ENCODE results near the gene ADCY9.
"Not testable (repeated sequence)": the region's sequence is repeated elsewhere in the genome, so short reads cannot be mapped to it uniquely, and the experiment has no call there.

The ADCY9 gene

GRCh38 chr16:4064950-4065352 lies 51.3 kb downstream of the ADCY9 start:
- DNase-seq = no peak

GRCh38 chr16:4062212-4062802 lies 53.9 kb downstream of the ADCY9 start:
- DNase-seq = no peak

DNA sequence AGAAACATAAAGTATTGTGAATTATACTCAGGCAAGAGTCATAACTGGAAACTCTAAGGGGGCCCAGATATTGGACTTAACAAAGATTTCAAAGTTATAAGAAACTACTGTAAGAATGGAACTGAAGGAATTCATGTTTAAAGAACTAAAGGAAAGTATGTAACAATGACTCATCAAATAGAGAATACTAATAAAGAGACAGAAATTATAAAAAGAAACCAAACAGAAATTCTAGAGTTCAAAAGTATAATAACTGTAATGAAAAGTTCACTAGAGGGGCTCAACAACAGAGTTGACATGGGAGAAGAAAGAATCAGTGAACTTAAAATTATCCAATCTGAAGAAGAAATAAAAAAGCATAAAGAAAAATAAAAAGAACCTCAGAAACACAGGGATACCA lies 55.4 kb downstream of the ADCY9 start:
- no peak for DNase-seq

DNA sequence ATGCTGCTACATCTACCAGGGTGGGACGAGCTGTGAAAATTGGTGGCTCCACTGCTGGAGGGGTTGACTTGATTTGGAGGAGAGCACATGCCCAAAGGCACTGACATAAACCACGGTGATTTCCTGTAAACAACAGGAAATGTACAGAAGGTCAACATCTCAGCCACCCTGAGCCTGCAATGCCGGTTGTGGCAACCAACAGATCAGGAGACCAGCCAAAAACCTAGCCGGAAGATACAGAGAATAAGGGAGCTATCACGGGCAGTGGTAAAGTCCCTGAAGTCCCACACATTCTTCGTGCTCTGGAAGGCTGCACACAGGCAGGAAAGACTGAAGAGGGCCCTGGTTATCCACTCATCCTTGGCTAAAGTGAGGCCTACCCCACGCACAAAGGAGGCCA lies 56.2 kb downstream of the ADCY9 start:
- no peak for DNase-seq

GRCh38 chr16:4058386-4058785 lies 57.9 kb downstream of the ADCY9 start:
- no peak for DNase-seq

DNA sequence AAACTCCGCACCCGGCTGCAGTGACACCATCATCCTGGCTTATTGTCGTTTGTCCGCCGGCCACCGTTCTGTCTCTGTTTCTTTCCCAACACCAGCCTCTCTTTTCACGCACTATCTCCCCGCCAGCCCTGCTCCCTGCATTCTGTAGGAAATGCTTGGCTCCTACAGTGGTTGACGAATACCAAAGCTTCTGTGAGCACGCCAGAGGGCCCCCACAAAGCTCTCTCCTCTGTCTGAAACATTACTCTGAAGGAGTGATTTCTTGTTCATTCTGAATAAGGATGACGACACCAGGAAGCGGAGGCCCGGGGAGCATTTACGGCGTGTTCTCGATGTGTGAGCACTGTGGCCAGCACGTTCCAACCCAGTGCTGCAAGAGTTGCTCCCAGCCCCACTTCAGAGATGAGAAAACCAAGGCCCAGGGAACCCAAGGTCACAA lies 58.8 kb downstream of the ADCY9 start:
- no peak for DNase-seq

DNA sequence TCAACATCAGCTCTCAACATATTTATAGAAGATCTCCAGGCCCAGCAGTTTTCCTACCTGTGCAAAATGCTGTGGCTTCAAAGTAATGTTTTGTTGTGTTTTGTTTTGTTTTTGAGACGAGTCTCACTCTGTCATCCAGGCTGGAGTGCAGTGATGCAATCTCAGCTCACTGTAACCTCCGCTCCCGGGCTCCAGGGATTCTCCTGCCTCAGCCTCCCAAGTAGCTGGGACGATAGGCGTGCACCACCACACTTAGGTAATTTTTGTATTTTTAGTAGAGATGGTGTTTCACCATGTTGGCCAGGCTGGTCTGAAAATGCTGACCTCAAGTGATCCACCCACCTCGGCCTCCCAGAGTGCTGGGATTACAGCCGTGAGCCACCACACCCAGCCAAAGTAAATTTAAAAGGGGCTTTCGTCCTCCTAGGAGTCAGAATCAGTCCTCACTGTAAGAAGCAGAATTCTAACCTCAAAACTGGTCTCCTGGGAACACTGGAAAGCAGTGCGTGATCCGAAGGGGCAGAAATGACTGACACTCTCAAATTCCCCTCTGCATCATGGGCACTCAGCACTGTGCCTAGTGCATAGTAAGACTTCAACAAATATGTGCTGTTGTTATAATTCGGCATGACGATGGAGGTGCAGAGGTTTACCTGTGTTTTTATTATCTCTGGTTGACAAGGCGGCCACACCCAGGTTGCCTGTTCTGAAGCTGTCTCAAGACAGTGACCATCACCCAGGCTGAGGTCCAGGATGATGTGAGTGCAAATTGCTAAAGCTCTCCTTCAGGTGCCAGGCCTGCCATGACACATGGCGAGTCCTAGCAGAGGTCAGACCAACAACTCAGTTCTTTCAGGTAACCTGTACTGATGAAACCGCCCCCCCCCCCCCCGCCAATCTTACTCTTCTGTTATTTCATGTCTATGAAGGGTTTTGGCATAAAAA lies 59.8 kb downstream of the ADCY9 start:
- no peak for DNase-seq

DNA sequence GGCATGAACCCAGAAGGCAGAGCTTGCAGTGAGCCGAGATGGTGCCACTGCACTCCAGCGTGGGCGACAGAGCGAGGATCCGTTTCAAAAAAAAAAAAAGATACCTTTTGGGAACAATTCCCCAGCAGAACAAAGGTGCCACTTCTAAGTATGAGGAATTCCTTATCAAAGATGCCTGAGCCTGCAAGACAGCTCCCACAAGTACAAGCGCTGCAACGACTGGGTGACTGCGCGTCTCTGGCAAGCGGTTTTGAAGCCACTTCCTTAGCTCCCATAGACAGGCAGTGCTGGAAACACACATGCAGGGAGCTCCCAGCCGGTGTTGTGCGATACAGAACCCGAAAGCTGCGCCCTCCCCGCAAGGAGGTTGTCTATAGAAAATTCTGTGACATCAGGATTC lies 60.5 kb downstream of the ADCY9 start:
- no peak for DNase-seq

GRCh38 chr16:4053301-4053845 lies 62.9 kb downstream of the ADCY9 start:
- DNase-seq = no peak

DNA sequence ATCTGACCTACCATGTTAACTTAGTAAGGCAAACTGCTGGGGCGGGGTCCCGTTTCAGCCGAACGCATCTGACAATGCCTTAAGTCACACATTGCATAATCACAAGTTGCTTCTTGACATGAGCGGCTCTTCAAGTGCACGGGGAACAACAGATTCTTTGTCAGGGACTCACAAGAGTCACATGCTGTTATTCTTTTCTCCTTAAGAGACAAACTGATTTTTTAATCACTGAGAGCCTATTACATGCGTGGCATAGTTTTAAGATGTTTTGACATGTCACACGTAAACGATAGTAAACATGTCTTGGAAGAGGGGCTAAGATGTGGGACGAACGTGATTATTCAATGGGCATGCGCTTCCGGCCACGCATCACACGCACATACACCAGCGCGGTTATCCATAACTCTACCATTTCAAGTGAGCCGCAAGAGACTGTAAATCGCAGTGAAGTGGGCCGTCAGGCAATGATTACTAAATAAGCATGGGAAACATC lies 63.4 kb downstream of the ADCY9 start:
- no peak for DNase-seq

DNA sequence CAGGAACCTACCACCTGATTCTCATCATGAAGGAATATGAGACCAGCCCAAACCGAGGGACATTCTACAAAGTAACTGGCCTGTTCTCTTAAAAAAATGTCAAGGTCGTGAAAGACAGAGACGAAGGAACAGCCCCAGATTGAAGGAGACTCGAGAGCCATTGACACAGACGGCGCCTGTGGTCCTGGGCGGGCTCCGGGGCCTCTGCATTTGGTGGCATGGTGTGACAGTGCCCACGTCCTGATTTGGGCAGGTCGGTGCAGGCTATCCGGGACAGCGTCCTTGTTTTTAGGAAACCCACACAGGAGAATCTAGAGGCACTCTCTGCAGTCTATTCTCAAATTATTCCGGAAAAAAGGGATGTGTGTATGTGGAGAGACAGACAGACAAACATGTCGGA lies 64.1 kb downstream of the ADCY9 start:
- no peak for DNase-seq

- DNase-seq = no peak
Observed at GRCh38 chr16:4051591-4051990, 64.7 kb downstream of the ADCY9 start.

GRCh38 chr16:4049031-4049430 lies 67.2 kb downstream of the ADCY9 start:
- DNase-seq = no peak

GRCh38 chr16:4048481-4048880 lies 67.8 kb downstream of the ADCY9 start:
- DNase-seq = no peak

DNA sequence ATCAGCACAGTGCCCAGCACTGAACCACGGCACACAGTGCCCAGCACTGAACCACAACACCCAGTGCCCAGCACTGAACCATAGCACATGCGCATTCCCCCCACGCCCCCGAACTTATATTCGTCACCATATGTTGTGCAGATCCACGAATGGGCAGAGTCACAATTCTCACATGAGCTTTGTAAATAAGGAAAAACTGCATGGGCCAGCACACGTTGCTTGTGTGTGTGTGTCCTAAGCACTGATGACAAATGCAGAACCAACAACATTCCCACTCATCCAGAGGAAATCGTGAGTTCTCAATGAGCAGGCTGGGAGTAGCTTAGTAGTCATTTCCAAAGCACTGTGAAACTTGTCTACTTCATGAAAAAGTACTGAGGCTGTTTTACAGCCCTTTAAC lies 70.0 kb downstream of the ADCY9 start:
- no peak for DNase-seq

DNA sequence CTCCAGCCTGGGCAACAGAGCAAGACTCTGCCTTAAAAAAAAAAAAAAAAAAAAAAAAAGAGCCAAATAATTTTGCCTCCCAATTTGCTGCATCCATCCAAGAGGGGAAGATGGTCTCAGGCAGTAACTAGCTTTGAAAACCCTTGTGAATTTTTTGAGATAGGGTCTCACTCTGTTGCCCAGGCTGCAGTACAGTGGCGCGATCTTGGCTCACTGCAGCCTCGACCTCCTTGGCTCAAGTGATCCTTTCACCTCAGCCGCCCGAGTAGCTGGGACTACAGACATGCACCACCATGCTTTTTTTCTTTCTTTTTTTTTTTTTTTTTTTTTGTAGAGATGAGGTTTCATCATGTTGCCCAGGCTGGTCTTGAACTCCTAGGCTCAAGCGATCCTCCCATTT lies 70.7 kb downstream of the ADCY9 start:
- DNase-seq = not testable (repeated sequence)

DNA sequence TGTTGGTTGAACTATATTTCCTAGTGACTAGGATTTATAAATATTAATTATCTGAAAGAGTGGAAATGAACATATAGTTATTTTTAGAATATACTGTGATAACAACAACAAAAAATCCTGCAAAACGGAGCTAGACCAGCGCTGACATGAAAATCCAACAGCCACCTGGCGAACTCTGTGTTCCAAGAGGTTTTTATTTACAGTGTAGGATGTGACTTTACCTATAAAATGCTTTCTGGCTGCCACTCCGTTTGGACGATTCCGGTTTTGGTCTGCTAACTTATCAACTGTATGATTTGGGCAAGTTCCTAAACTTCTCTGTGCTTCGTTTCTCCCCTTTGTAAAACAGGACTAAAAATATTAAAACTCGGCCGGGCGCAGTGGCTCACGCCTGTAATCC lies 73.7 kb downstream of the ADCY9 start:
- no peak for DNase-seq

DNA sequence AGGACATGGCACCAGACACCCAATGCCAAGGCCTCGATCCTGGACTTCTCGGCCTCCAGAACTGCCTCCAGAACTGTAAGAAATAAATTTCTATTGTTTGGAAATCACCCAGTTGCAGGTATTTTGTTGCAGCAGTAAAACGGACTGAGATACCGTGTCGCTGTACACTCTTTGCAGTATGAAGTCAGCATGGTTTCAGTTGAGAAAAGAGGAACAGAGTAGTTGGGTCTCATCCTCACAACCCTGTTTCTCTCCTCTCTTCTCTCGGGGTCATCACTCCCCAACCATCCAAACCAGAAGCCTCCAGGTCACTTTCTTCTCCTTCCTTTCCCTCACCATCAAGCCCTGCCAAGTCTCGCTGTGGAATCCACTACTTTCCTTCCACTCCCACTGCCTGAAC lies 77.8 kb downstream of the ADCY9 start:
- no peak for DNase-seq

- not testable (repeated sequence) for DNase-seq
Observed at GRCh38 chr16:4036952-4037351, 79.3 kb downstream of the ADCY9 start.

DNA sequence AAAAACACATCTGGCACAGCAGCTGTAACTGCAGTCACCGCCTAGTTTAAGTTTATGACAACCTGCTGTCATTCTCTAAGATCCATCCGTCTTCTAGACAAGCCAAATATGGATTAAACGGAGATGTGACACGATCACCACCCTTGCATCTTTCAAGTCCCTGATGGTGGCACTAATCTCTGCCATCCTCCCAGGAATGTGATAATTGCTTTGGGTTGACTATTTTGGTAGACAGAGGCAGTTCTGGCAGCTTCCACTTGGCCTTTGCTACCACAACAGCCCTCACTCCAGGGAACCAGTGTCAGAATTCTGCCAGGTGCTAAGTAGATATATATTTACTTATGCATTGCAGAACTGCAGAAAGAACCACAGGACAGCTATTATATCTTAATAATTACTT lies 81.3 kb downstream of the ADCY9 start:
- no peak for DNase-seq

- DNase-seq = no peak
Observed at GRCh38 chr16:4033951-4034350, 82.3 kb downstream of the ADCY9 start.

GRCh38 chr16:4032768-4033167 lies 83.5 kb downstream of the ADCY9 start:
- no peak for DNase-seq

GRCh38 chr16:4028144-4028543 lies 88.1 kb downstream of the ADCY9 start:
- DNase-seq = no peak

DNA sequence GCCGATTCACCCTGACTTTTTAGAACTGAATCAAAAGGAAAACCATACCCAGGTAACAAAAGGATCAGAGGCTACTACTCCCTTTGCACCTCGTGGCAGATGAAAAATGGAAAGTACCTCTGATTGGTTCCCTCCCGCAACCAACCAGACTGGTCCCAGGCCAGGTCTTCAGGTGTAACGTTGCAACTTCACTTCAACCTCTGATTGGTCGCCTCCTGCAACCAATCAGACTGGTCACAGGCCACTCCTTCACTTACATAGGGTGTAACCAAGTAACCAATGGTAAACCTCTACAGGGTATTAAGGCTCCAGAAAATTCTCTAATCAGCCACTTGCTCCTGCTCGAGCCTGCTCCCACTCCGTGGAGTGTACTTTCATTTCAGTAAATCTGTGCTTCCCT lies 89.4 kb downstream of the ADCY9 start:
- no peak for DNase-seq

Data from islet precursor cell (in vitro differentiated cells).